WTC11 (cell line): Measurements from ENCODE around the gene VAC14.

ENCODE experiments used
- ATF3 ChIP-seq: sonication (generic); formaldehyde crosslinking; conservative IDR thresholded peaks from 2 replicates; pipeline ENCODE4 v1.8.1; 2022; ENCODE audit warnings: mild to moderate bottlenecking, missing genetic modification reagents
- CTCF ChIP-seq: fragments of 200-600 bp; IDR thresholded peaks from 2 replicates; pipeline ENCODE4 v1.8.0; 2022; ENCODE audit warnings: antibody characterized with exemption
- MXD4 ChIP-seq: fragments of 250-450 bp; sonication (Bioruptor Pico); IDR thresholded peaks from 2 replicates; pipeline ENCODE4 v1.8.0; 2021; ENCODE audit warnings: mild to moderate bottlenecking, moderate library complexity, borderline replicate concordance
- MYBL2 ChIP-seq: sonication (generic); formaldehyde crosslinking; IDR thresholded peaks from 2 replicates; pipeline ENCODE4 v1.8.1; 2023; ENCODE audit warnings: mild to moderate bottlenecking, moderate library complexity, missing genetic modification reagents
- NFYB ChIP-seq: sonication (generic); formaldehyde crosslinking; conservative IDR thresholded peaks from 2 replicates; pipeline ENCODE4 v1.8.0; 2022; ENCODE audit warnings: low read depth, missing genetic modification reagents
- NR2C2 ChIP-seq: sonication (generic); formaldehyde crosslinking; IDR thresholded peaks from 2 replicates; pipeline ENCODE4 v1.8.0; 2022; ENCODE audit warnings: mild to moderate bottlenecking, missing genetic modification reagents
- SMAD3 ChIP-seq: sonication (generic); formaldehyde crosslinking; IDR thresholded peaks from 2 replicates; pipeline ENCODE4 v1.8.0; 2022; ENCODE audit warnings: missing genetic modification reagents, mild to moderate bottlenecking, borderline replicate concordance
- ZNF232 ChIP-seq: sonication (generic); formaldehyde crosslinking; IDR thresholded peaks from 2 replicates; pipeline ENCODE4 v1.8.0; 2022; ENCODE audit warnings: mild to moderate bottlenecking, missing genetic modification reagents

GRCh38 chr16:70804153-70804733, 3.3 kb upstream of the VAC14 start:
- TF ChIP-seq ZNF232 (no peak), CTCF (no peak), MYBL2 (CRISPR knock-in tag) (no peak), MXD4 (no peak), ATF3 (no peak), SMAD3 (no peak), NR2C2 (CRISPR knock-in tag) (no peak), NFYB (CRISPR knock-in tag) (no peak)
